ENCODE data around the gene VPS13D. TPM values are rescaled to one million over a fixed set of nuclear protein-coding genes. Genes with fewer than 3 reads are reported as not detected.

VPS13D gene
- total RNA-seq, 1 experiment from 2014 or later: 20.2 TPM

DNA sequence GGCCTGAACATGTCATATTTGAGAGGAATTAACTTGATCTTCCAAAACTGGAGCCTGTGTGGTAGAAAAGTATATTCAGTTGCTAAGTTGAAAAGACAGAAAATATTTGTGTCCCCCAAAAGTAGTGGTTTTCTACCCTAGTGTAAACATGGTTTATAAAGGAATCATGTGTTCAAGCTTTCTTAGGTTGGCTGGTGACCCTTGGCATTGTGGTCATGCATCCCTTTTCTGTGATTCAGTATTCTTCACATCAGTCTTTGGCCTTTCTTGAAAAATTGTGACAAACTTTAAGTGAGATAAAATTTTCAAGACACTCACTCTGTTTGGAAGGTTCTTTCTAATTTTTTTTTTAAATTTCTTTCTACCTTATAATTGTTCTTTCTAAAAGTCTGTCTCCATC lies 195.0 kb downstream of the VPS13D start:
- H3K4me1 Mint-ChIP-seq: peaks cover 11% of the 10 kb centered on the region in 2 experiments
- Histone ChIP-seq H2BK120ac (ENCODE audit: low read depth, low read length, poor library complexity, severe bottlenecking) (no peak overlapping the region), H3K9me3 (ENCODE audit: control insufficient read depth, low read depth, low read length) (no peaks in the 10 kb centered on the region)

More for the DNA sequence above, 195.0 kb downstream of the VPS13D start:
- Histone ChIP-seq H2BK5ac (ENCODE audit: insufficient read length, low read length) (no peak overlapping the region), H3K23ac (ENCODE audit: insufficient read length, low read depth, low read length) (no peak overlapping the region), H4K91ac (ENCODE audit: insufficient read length, low read depth, low read length) (no peak overlapping the region), H3K9ac (ENCODE audit: extremely low read depth, insufficient read length, low read length) (no peak overlapping the region), H3K18ac (ENCODE audit: insufficient read length, low read depth, low read length) (no peak overlapping the region), H3K27me3 (ENCODE audit: insufficient read depth, low read length) (no peaks in the 10 kb centered on the region), H3K79me2 (ENCODE audit: insufficient read depth, low read length) (no peaks in the 10 kb centered on the region), H2BK20ac (ENCODE audit: low read depth, low read length, poor library complexity, severe bottlenecking) (no peak overlapping the region), H3K4me2 (ENCODE audit: insufficient read depth, insufficient read length, low read length) (no peak overlapping the region), H3K27ac (ENCODE audit: insufficient read length, low read depth, low read length) (no peak overlapping the region), H3K4me1 (ENCODE audit: insufficient read depth, low read length) (no peaks in the 10 kb centered on the region), H2AK5ac (ENCODE audit: insufficient read length, low read length) (no peak overlapping the region), H3T11ph (ENCODE audit: low read length) (no peak overlapping the region), H4K20me1 (ENCODE audit: control insufficient read depth, insufficient read depth, insufficient read length) (no peaks in the 10 kb centered on the region), H2BK15ac (ENCODE audit: low read depth, low read length) (no peak overlapping the region), H3K14ac (ENCODE audit: insufficient read depth, low read length) (no peak overlapping the region), H2AFZ (ENCODE audit: low read length) (no peak overlapping the region), H3K56ac (ENCODE audit: insufficient read length, low read depth, low read length) (no peak overlapping the region), H2BK12ac (ENCODE audit: insufficient read length, low read depth, low read length) (no peak overlapping the region), H3K23me2 (ENCODE audit: insufficient read length, low read depth, low read length, poor library complexity, severe bottlenecking) (no peaks in the 10 kb centered on the region), H4K5ac (ENCODE audit: insufficient read length, low read depth, low read length) (no peak overlapping the region), H4K8ac (replicated peaks; ENCODE audit: insufficient read length, low read depth, low read length) (no peak overlapping the region), H3K79me1 (ENCODE audit: insufficient read depth, low read depth, low read length, poor library complexity, severe bottlenecking) (no peaks in the 10 kb centered on the region), H3K4ac (ENCODE audit: low read depth, low read length) (no peak overlapping the region)
- TF ChIP-seq, protein P1, sequence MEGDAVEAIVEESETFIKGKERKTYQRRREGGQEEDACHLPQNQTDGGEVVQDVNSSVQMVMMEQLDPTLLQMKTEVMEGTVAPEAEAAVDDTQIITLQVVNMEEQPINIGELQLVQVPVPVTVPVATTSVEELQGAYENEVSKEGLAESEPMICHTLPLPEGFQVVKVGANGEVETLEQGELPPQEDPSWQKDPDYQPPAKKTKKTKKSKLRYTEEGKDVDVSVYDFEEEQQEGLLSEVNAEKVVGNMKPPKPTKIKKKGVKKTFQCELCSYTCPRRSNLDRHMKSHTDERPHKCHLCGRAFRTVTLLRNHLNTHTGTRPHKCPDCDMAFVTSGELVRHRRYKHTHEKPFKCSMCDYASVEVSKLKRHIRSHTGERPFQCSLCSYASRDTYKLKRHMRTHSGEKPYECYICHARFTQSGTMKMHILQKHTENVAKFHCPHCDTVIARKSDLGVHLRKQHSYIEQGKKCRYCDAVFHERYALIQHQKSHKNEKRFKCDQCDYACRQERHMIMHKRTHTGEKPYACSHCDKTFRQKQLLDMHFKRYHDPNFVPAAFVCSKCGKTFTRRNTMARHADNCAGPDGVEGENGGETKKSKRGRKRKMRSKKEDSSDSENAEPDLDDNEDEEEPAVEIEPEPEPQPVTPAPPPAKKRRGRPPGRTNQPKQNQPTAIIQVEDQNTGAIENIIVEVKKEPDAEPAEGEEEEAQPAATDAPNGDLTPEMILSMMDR (conservative IDR thresholded peaks at IDR 0.05): no peak
- DNase-seq: no peak
- Mint-ChIP-seq H3K36me3 (ENCODE audit: insufficient read depth in 1 of 3, low read depth in 3 of 3) (no peaks in the 10 kb centered on the region), H3K4me3 (no peak overlapping the region), H3K9me3 (no peaks in the 10 kb centered on the region), H3K27ac (no peak overlapping the region), H3K27me3 (ENCODE audit: low read depth) (no peaks in the 10 kb centered on the region)

Data from H9 (cell line).